Mesenchymal stem cell (in vitro differentiated cells and primary cell): ENCODE results near the gene HSPB9. TPM values are rescaled to one million over a fixed set of nuclear protein-coding genes. Genes with fewer than 3 reads are reported as not detected.
A peak's percentile ranks its signal among the peaks of the same experiment; 100 is the strongest.

Experiments used
- DNase-seq: peaks from one replicate; pipeline ENCODE4 v3.0.0-alpha.2; 2013
- H2AFZ ChIP-seq: one replicate; pipeline ENCODE4 v1.6.1; 2013; ENCODE audit warnings: low read depth, mild to moderate bottlenecking, control low read depth, inconsistent platforms, low read length, moderate library complexity
- H2AK5ac ChIP-seq: 2 replicates; pipeline ENCODE4 v1.6.1; 2013; ENCODE audit warnings: low read length, moderate library complexity, mild to moderate bottlenecking, inconsistent platforms; ENCODE audit not compliant: severe bottlenecking
- H2BK120ac ChIP-seq: one replicate; pipeline ENCODE4 v1.6.1; 2013; ENCODE audit warnings: low read depth, mild to moderate bottlenecking, inconsistent platforms, low read length, moderate library complexity
- H2BK12ac ChIP-seq, 2 experiments: one replicate each; pipeline ENCODE4 v1.6.1; 2013; ENCODE audit warnings: inconsistent platforms in 2 of 2, low read length in 2 of 2, mild to moderate bottlenecking in 2 of 2, moderate library complexity in 2 of 2, control low read depth in 1 of 2
- H2BK15ac ChIP-seq: one replicate; pipeline ENCODE4 v1.6.1; 2013; ENCODE audit warnings: mild to moderate bottlenecking, low read depth, inconsistent platforms; ENCODE audit not compliant: poor library complexity, severe bottlenecking
- H2BK5ac ChIP-seq: 2 replicates; pipeline ENCODE4 v1.6.1; 2013; ENCODE audit warnings: low read depth, mild to moderate bottlenecking, low read length, control low read depth, inconsistent platforms; ENCODE audit not compliant: poor library complexity, severe bottlenecking
- H3K14ac ChIP-seq, 2 experiments: one replicate each; pipeline ENCODE4 v1.6.1; 2013; ENCODE audit warnings: inconsistent platforms in 2 of 2, low read length in 2 of 2, control low read depth in 1 of 2, mild to moderate bottlenecking in 1 of 2, moderate library complexity in 1 of 2
- H3K18ac ChIP-seq, 2 experiments: one replicate each; pipeline ENCODE4 v1.6.1; 2013; ENCODE audit warnings: inconsistent platforms in 2 of 2, low read length in 2 of 2, control low read depth in 1 of 2, low read depth in 1 of 2, mild to moderate bottlenecking in 1 of 2
- H3K23ac ChIP-seq, 2 experiments: one replicate each; pipeline ENCODE4 v1.6.1; 2013; ENCODE audit warnings: inconsistent platforms in 2 of 2, low read length in 2 of 2, mild to moderate bottlenecking in 2 of 2, moderate library complexity in 2 of 2, control low read depth in 1 of 2
- H3K27ac ChIP-seq: 2 replicates; pipeline ENCODE4 v1.5.1; 2013; ENCODE audit warnings: mild to moderate bottlenecking, moderate library complexity, low read length, control low read depth, inconsistent platforms; ENCODE audit not compliant: poor library complexity, severe bottlenecking
- H3K27me3 ChIP-seq, 2 experiments: 2 replicates each; pipeline versions ENCODE4 v1.6.1 to v1.7.0; 2013; ENCODE audit warnings: low read length in 2 of 2, mild to moderate bottlenecking in 2 of 2, moderate library complexity in 2 of 2, control low read depth in 1 of 2, inconsistent platforms in 1 of 2; ENCODE audit not compliant: control insufficient read depth in 1 of 2, insufficient read depth in 1 of 2
- H3K36me3 ChIP-seq, 2 experiments: 2 replicates each; pipeline versions ENCODE4 v1.6.1 to v1.7.0; 2013; ENCODE audit warnings: low read length in 2 of 2, control low read depth in 1 of 2, inconsistent platforms in 1 of 2, low read depth in 1 of 2, mild to moderate bottlenecking in 1 of 2; ENCODE audit not compliant: insufficient read depth in 2 of 2, control insufficient read depth in 1 of 2
- H3K4ac ChIP-seq, 2 experiments: one replicate each; pipeline ENCODE4 v1.6.1; 2013; ENCODE audit warnings: inconsistent platforms in 2 of 2, low read length in 2 of 2, mild to moderate bottlenecking in 2 of 2, moderate library complexity in 2 of 2, control low read depth in 1 of 2, low read depth in 1 of 2
- H3K4me1 ChIP-seq: 2 replicates; pipeline ENCODE4 v1.6.1; 2013; ENCODE audit warnings: low read depth, low read length, control low read depth; ENCODE audit not compliant: control insufficient read depth, insufficient read depth
- H3K4me2 ChIP-seq: 2 replicates; pipeline ENCODE4 v1.6.1; 2013; ENCODE audit warnings: low read length, mild to moderate bottlenecking, inconsistent platforms; ENCODE audit not compliant: poor library complexity, severe bottlenecking
- H3K4me3 ChIP-seq, 2 experiments: 2 replicates each; pipeline versions ENCODE4 v1.5.1 to v1.7.0; 2013; ENCODE audit warnings: low read length in 2 of 2, mild to moderate bottlenecking in 2 of 2, control low read depth in 1 of 2, low read depth in 1 of 2; ENCODE audit not compliant: insufficient read depth in 1 of 2
- H3K79me1 ChIP-seq: replicated peaks from 2 replicates; pipeline ENCODE4 v1.6.1; 2013; ENCODE audit warnings: mild to moderate bottlenecking, control low read depth, low read length, inconsistent platforms; ENCODE audit not compliant: poor library complexity, severe bottlenecking
- H3K9ac ChIP-seq: 2 replicates; pipeline ENCODE4 v1.7.0; 2013; ENCODE audit warnings: mild to moderate bottlenecking, low read length, moderate library complexity
- H3K9me3 ChIP-seq: 2 replicates; pipeline ENCODE4 v1.7.0; 2013; ENCODE audit warnings: mild to moderate bottlenecking, low read length; ENCODE audit not compliant: control insufficient read depth
- H4K8ac ChIP-seq: one replicate; pipeline ENCODE4 v1.6.1; 2013; ENCODE audit warnings: inconsistent platforms, mild to moderate bottlenecking, low read length, moderate library complexity
- H4K91ac ChIP-seq: one replicate; pipeline ENCODE4 v1.6.1; 2013; ENCODE audit warnings: mild to moderate bottlenecking, low read length, inconsistent platforms
- WGBS: methylation state at CpG from one replicate; pipeline ENCODE4 v1.1.7; 2013; ENCODE audit warnings: mixed read lengths; 5-methylcytosine and 5-hydroxymethylcytosine counted together
- polyA plus RNA-seq, 2 experiments: library from polyadenylated mRNA; stranded (reverse); fragments of 200-250 nt; gene quantifications; one replicate each; pipeline ENCODE4 v1.2.3, GENCODE V29; 2013

HSPB9 gene
- not detected for polyA plus RNA-seq (2013, experiment 1 of 2)
- not detected for polyA plus RNA-seq (2013, experiment 2 of 2)

DNA sequence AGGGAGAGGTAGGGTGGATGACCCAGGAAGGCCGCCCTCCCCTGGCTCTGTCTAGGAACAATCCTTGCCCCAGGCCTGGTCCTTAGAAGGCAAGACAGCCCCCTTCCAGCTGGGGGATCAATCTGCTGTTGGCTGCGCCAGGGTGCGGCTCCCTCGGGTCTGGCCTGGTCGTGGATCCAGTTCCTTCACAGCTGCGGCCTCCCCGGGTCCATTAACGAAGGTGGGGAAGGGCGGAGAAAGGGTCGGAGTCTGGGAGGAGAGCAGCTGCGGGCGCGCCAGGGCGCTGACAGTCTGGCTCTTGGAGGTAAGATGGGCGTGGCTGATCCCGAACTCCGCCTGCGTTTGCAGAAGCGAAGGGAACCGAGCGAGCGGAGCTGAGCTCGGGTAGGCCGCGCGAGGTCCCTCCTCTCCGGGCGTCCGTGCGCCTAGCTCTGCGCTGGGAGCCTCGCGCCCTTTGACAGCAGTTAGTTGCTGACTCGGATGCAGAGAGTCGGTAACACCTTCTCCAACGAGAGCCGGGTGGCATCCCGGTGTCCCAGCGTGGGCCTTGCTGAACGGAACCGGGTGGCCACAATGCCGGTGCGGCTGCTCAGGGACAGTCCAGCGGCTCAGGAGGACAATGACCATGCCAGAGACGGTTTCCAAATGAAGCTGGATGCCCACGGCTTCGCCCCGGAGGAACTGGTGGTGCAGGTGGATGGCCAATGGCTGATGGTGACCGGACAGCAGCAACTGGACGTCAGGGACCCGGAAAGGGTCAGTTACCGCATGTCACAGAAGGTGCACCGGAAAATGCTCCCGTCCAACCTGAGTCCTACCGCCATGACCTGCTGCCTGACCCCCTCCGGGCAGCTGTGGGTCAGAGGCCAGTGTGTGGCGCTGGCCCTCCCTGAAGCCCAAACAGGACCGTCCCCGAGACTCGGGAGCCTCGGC is at the start of gene HSPB9:
TSS of gene HSPB9 (plus strand) at position 434 of the 933 bp plus-strand sequence. CDS start at position 481, 47 bp downstream.
- Histone ChIP-seq H3K9ac (no peak within 1 kb of the TSS), H4K91ac (peak within 1 kb of the TSS; percentile 5), H3K4me1 (peaks cover 7% of the 10 kb centered on the region), H3K27me3 (no peaks in the 10 kb centered on the region), H2AK5ac (no peak within 1 kb of the TSS), H2AFZ (no peak within 1 kb of the TSS), H4K8ac (no peak within 1 kb of the TSS), H3K18ac (no peak within 1 kb of the TSS), H3K9me3 (no peaks in the 10 kb centered on the region), H3K27ac (no peak within 1 kb of the TSS), H3K23ac (no peak within 1 kb of the TSS), H2BK120ac (no peak within 1 kb of the TSS), H3K4me3 (no peak within 1 kb of the TSS), H2BK15ac (peak within 1 kb of the TSS; percentile 21), H3K79me1 (peaks cover 11% of the 10 kb centered on the region), H3K4me2 (no peak within 1 kb of the TSS), H2BK12ac (no peak within 1 kb of the TSS), H3K36me3 (peaks cover 49 to 62% of the 10 kb centered on the region in 2 experiments), H3K14ac (no peak within 1 kb of the TSS), H3K4ac (no peak within 1 kb of the TSS), H2BK5ac (no peak within 1 kb of the TSS)
- no peak for DNase-seq
- WGBS: 66% methylated on average over 61 of the region's 61 CpGs

DNA sequence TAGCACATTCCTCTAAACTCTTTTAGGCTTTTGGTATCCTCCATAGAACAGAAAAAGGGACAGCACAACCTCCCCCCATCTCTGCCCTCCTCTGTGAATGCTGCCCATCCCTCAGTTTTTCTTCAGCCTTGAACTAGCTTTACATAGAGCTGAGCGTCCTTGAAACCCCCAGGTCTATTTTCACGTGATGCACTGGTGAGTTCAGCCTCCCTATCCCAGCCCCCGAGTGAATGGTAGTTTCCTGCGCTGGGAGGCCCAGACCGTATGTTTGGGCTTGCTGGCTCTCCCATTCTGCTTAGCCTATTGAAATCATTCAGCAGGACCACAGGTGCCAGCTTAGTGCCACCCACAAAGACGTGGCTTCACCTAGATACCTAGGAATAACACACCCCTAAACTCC is 46.8 kb upstream of the HSPB9 start:
- Histone ChIP-seq H3K4me2 (no peak overlapping the region), H3K14ac (no peak overlapping the region), H2BK5ac (no peak overlapping the region), H3K18ac (no peak overlapping the region), H2BK120ac (no peak overlapping the region), H3K36me3 (no peaks in the 10 kb centered on the region), H4K91ac (no peak overlapping the region), H3K79me1 (no peaks in the 10 kb centered on the region), H2AK5ac (no peak overlapping the region), H3K9me3 (no peaks in the 10 kb centered on the region), H3K23ac (no peak overlapping the region), H3K9ac (no peak overlapping the region), H3K4me1 (peaks cover 10% of the 10 kb centered on the region), H3K27ac (no peak overlapping the region), H4K8ac (no peak overlapping the region), H3K4me3 (no peak overlapping the region), H3K27me3 (peaks cover 58 to 76% of the 10 kb centered on the region in 2 experiments), H2AFZ (no peak overlapping the region), H3K4ac (no peak overlapping the region), H2BK15ac (no peak overlapping the region), H2BK12ac (no peak overlapping the region)
- 75% methylated on average over 6 of the region's 6 CpGs for WGBS
- DNase-seq: no peak

GRCh38 chr17:42076797-42077559 is 45.6 kb upstream of the HSPB9 start:
- H3K4me2 ChIP-seq: no peak overlapping the region
- no peak overlapping the region for H3K14ac ChIP-seq
- no peak overlapping the region for H4K91ac ChIP-seq
- DNase-seq: no peak
- H3K4me1 ChIP-seq: peaks cover 8% of the 10 kb centered on the region
- no peak overlapping the region for H2BK120ac ChIP-seq
- H3K27me3 ChIP-seq: peaks cover 49 to 69% of the 10 kb centered on the region in 2 experiments
- no peak overlapping the region for H2BK12ac ChIP-seq
- no peaks in the 10 kb centered on the region for H3K36me3 ChIP-seq
- no peak overlapping the region for H3K9ac ChIP-seq
- WGBS: 91% methylated on average over 4 of the region's 4 CpGs
- no peak overlapping the region for H2AFZ ChIP-seq
- no peak overlapping the region for H3K4me3 ChIP-seq
- no peak overlapping the region for H3K4ac ChIP-seq
- no peak overlapping the region for H2AK5ac ChIP-seq
- no peaks in the 10 kb centered on the region for H3K9me3 ChIP-seq
- no peaks in the 10 kb centered on the region for H3K79me1 ChIP-seq
- H3K18ac ChIP-seq: no peak overlapping the region
- H4K8ac ChIP-seq: no peak overlapping the region
- no peak overlapping the region for H2BK5ac ChIP-seq
- no peak overlapping the region for H3K23ac ChIP-seq
- H2BK15ac ChIP-seq: no peak overlapping the region
- H3K27ac ChIP-seq: no peak overlapping the region

DNA sequence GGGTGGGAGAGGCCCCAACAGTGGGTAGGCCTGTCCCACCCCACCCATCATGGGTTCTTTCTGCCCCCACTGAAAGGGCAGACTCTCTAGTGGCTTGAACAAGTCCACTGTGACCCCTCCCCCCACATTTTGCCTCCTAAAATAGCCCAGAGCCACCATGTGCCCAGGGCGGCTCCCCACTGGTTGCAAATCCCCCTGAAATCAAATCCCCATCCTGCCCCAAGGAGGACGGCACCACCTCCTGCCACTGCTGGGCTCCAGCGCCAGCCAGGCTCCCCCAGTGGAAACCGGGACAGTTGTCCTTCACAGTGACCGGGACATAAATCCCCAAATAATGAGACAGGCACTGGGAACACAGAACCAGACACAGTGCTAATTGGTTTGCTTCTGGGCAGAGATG is 44.8 kb upstream of the HSPB9 start:
- Histone ChIP-seq H3K27ac (no peak overlapping the region), H3K4me1 (peaks cover 1% of the 10 kb centered on the region), H3K4ac (no peak overlapping the region), H2BK12ac (no peak overlapping the region), H2BK120ac (no peak overlapping the region), H3K4me3 (no peak overlapping the region), H3K18ac (no peak overlapping the region), H2AK5ac (no peak overlapping the region), H3K4me2 (no peak overlapping the region), H3K9ac (no peak overlapping the region), H2BK5ac (no peak overlapping the region), H3K9me3 (no peaks in the 10 kb centered on the region), H3K27me3 (peaks cover 47 to 61% of the 10 kb centered on the region in 2 experiments), H3K23ac (no peak overlapping the region), H4K8ac (no peak overlapping the region), H2AFZ (no peak overlapping the region), H3K79me1 (no peaks in the 10 kb centered on the region), H4K91ac (no peak overlapping the region), H2BK15ac (no peak overlapping the region), H3K36me3 (no peaks in the 10 kb centered on the region), H3K14ac (no peak overlapping the region)
- no peak for DNase-seq
- 86% methylated on average over 5 of the region's 5 CpGs for WGBS
